Testis (tissue), 3 donors: ENCODE data around the gene COL4A3. TPM values are rescaled to one million over a fixed set of nuclear protein-coding genes. Genes with fewer than 3 reads are reported as not detected.

Source experiments
- DNase-seq: peaks from one replicate; pipeline ENCODE4 v3.0.0-alpha.2; 2019
- H3K27ac ChIP-seq, 2 donors: fragments of 200-600 bp; sonication (generic); one replicate each; pipeline ENCODE4 v1.5.1; 2019
- H3K27me3 ChIP-seq: fragments of 200-600 bp; sonication (generic); one replicate; pipeline ENCODE4 v1.5.1; 2019
- H3K36me3 ChIP-seq: fragments of 200-600 bp; sonication (generic); one replicate; pipeline ENCODE4 v1.5.1; 2017; ENCODE audit warnings: low read depth; ENCODE audit errors: missing control alignments
- H3K4me1 ChIP-seq: fragments of 200-600 bp; sonication (generic); one replicate; pipeline ENCODE4 v1.5.1; 2019
- H3K4me3 ChIP-seq, 2 donors: fragments of 200-600 bp; sonication (generic); one replicate each; pipeline ENCODE4 v1.5.1; 2017 to 2019
- H3K9me3 ChIP-seq: fragments of 200-600 bp; sonication (generic); one replicate; pipeline ENCODE4 v1.5.1; 2017
- POLR2A ChIP-seq: fragments of 450-650 bp; IDR thresholded peaks from one replicate; pipeline ENCODE4 v1.6.1; 2017; ENCODE audit warnings: antibody characterized with exemption, mild to moderate bottlenecking, moderate library complexity
- WGBS, 2 donors: methylation state at CpG; one replicate each; pipeline ENCODE4 v1.1.5; 2018; 5-methylcytosine and 5-hydroxymethylcytosine counted together
- intact Hi-C: fragments of 100-400 bp; cut with DNase I; formaldehyde crosslinking; loops from one replicate; pipeline ENCODE4 v1.15.1; 2023; ENCODE audit warnings: low total_unique reads
- polyA plus RNA-seq: library from polyadenylated mRNA; stranded (reverse); fragments of 350-450 nt; fragmentation: Illumina TruSeq; extraction: RNeasy Lipid Tissue Mini Kit (QIAGEN cat#74804); gene quantifications from one replicate; pipeline ENCODE4 v1.2.3, GENCODE V29; 2014; ENCODE audit warnings: low read depth, low replicate concordance; ENCODE audit not compliant: insufficient read depth
- total RNA-seq, 2 donors: library from RNA; depleted of rRNA; stranded (reverse); fragments of >200 nt; gene quantifications; one replicate each; pipeline ENCODE4 v1.2.3, GENCODE V29; 2016
- TF ChIP-seq, protein P1 (sequence below), 3 experiments: fragments of 450-650 bp in 2 of 3; fragments of 200-600 bp in 1 of 3; sonication (generic) in 1 of 3; IDR thresholded peaks; one replicate each; pipeline ENCODE4 v1.5.1; 2016 to 2019; ENCODE audit warnings: antibody characterized with exemption in 3 of 3, mild to moderate bottlenecking in 2 of 3, moderate library complexity in 1 of 3

COL4A3 gene
- total and polyA plus RNA-seq, 3 donors from 2014 or later: 3.7 to 11.0 (median 9.0) TPM

DNA sequence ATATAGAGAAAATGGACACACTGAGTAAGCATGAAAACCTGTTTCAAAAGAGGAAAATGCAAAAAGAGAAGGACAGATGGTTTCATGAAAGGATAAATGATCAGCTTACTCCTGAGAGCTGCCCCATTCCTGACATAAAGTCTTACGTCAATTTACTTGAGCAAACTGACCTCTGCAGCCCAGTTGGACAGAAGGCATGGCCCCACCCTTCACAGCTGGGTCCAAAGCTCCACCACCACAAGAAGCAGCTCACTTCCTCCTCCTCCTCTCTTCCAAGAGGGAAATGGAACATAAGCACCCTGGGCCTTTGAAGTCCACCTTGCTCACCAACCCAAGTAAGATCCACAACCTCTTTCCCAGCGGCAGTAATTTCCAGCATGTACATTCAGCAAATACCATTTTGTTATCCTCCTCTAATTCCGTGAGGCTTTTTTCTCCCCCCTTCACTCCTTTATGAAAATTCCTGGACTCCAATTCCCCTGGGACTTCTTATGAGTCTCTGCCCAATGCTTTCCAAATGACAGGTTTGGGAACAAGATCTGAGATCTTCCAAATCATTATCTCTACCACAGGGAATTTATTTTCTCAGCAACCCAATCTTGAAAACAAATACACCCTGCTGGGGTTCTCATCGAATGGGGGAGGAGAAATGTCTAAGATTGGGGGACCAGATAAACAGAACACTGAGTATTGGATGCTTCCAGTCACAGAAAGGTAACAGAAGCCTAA is 10.5 kb upstream of the COL4A3 start:
- peaks cover 9% of the 10 kb centered on the region for H3K4me1 ChIP-seq
- H3K27ac ChIP-seq: peak overlapping the region in 1 of 2 donors; percentile 17
- 70 to 76% methylated on average over 4 of the region's 4 CpGs for WGBS, 2 donors
- H3K9me3 ChIP-seq: no peaks in the 10 kb centered on the region
- no peak overlapping the region for H3K4me3 ChIP-seq
- no peaks in the 10 kb centered on the region for H3K27me3 ChIP-seq
- no peaks in the 10 kb centered on the region for H3K36me3 ChIP-seq
- intact Hi-C loops: no loop called here
- TF ChIP-seq POLR2A: no peak
- TF ChIP-seq, protein P1, sequence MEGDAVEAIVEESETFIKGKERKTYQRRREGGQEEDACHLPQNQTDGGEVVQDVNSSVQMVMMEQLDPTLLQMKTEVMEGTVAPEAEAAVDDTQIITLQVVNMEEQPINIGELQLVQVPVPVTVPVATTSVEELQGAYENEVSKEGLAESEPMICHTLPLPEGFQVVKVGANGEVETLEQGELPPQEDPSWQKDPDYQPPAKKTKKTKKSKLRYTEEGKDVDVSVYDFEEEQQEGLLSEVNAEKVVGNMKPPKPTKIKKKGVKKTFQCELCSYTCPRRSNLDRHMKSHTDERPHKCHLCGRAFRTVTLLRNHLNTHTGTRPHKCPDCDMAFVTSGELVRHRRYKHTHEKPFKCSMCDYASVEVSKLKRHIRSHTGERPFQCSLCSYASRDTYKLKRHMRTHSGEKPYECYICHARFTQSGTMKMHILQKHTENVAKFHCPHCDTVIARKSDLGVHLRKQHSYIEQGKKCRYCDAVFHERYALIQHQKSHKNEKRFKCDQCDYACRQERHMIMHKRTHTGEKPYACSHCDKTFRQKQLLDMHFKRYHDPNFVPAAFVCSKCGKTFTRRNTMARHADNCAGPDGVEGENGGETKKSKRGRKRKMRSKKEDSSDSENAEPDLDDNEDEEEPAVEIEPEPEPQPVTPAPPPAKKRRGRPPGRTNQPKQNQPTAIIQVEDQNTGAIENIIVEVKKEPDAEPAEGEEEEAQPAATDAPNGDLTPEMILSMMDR (IDR thresholded peaks at IDR 0.05): no peak
- DNase-seq: no peak

DNA sequence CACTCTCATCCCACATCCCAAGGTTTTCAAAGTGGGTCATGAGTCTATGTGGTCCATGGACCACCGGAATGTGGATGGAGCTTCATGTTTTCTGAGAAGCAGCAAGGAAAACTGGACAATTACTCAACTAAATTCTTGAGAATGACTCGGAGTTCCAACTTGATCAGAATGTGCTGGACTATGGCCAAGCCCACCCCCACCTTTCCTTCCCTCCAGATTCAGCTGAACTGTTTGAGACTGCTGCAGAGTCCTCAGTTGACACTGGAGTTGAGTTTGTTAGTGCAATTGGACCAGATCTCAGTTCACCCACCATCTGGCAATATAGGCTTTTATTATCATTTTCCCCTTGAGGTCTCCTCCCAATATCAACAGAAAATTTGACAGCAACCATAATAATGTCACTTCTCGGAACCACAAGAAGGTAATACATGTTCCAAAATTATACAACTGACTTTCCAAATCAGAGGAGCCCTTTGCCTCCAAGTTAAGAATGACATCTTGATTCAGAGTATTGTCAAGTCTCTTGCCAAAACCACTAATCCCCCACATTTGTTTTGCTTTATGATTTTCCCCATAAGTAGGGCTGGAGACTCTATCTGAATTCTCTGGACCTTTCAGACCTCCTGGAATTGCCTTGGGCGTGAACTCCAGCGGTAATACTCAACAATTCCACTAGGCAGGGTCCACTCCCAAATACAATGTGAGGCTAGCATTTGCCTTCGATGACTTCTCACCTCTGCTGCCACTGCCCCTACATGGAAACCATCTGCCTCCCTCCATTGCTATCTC is 9.2 kb upstream of the COL4A3 start:
- intact Hi-C loops: no loop called here
- H3K27ac ChIP-seq: no peak overlapping the region
- no peaks in the 10 kb centered on the region for H3K36me3 ChIP-seq
- DNase-seq: no peak
- TF ChIP-seq POLR2A: no peak
- TF ChIP-seq, protein P1 (IDR thresholded peaks at IDR 0.05): no peak
- peaks cover 9% of the 10 kb centered on the region for H3K4me1 ChIP-seq
- H3K27me3 ChIP-seq: no peaks in the 10 kb centered on the region
- 73 to 76% methylated on average over 6 of the region's 6 CpGs for WGBS, 2 donors
- no peak overlapping the region for H3K4me3 ChIP-seq
- no peaks in the 10 kb centered on the region for H3K9me3 ChIP-seq

DNA sequence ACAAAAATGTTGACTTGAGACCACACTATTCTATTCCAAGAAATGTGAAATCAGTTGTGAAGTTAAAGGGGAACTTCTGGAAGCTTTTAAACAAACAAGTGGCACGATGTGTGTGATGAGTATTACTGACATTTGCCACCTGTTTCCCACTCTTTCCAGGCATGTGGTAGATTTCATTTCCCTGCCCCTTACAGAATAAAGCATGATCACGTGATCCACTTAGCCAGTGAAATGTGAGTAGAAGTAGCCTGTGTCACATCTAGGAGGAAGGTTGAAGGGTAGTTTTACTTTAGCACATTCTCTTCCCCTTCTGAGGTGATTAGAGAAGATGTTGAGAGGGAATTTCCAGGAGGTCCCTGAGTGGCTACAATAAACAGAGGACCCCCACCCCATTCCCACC is 4.3 kb upstream of the COL4A3 start:
- intact Hi-C loops: no loop called here
- H3K27me3 ChIP-seq: no peaks in the 10 kb centered on the region
- no peak for DNase-seq
- no peaks in the 10 kb centered on the region for H3K36me3 ChIP-seq
- no peak overlapping the region for H3K27ac ChIP-seq
- no peak overlapping the region for H3K4me3 ChIP-seq
- H3K9me3 ChIP-seq: no peaks in the 10 kb centered on the region
- TF ChIP-seq, protein P1 (IDR thresholded peaks at IDR 0.05): no peak
- TF ChIP-seq POLR2A: no peak
- H3K4me1 ChIP-seq: peaks cover 3% of the 10 kb centered on the region
- 85 to 87% methylated on average over 2 of the region's 2 CpGs for WGBS, 2 donors

DNA sequence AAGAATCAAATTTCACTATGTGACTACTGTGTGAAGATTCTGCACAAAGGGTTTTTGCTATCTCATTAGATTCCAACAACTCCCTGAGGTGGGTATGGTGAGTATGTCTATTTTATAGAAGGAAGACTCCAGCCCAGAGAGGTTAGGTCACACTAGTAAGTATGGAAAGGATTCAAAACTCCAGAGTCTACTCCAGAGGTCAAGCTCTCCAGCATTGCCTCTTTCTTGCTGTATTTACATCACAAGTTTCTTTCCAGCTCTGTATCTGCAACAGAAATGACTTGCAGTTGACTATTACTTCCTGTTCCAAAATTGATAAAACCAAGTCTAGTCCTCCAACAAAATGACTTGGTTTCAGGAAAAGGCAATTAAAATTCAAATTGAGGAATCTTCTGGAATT is 2.5 kb upstream of the COL4A3 start:
- H3K27me3 ChIP-seq: no peaks in the 10 kb centered on the region
- TF ChIP-seq, protein P1 (IDR thresholded peaks at IDR 0.05): no peak
- TF ChIP-seq POLR2A: no peak

More for the DNA sequence above, 2.5 kb upstream of the COL4A3 start:
- Histone ChIP-seq H3K27ac (no peak overlapping the region), H3K36me3 (no peaks in the 10 kb centered on the region), H3K4me3 (no peak overlapping the region), H3K4me1 (peaks cover 3% of the 10 kb centered on the region), H3K9me3 (no peaks in the 10 kb centered on the region)
- no peak for DNase-seq
- intact Hi-C loops: no loop called here
